Fibroblast of villous mesenchyme (primary cell): ENCODE results near the gene STON2. TPM values are rescaled to one million over a fixed set of nuclear protein-coding genes. Genes with fewer than 3 reads are reported as not detected.

ENCODE experiments used
- DNase-seq: peaks from one replicate; pipeline ENCODE4 v3.0.0-alpha.2; 2010; ENCODE audit warnings: low read depth
- H3K4me3 ChIP-seq: 2 replicates; pipeline ENCODE4 v1.5.1; 2011; ENCODE audit warnings: low read depth, mild to moderate bottlenecking, low read length
- total RNA-seq: library from RNA; depleted of rRNA; stranded (reverse); fragments of >200 nt; gene quantifications from 2 replicates; pipeline ENCODE4 v1.2.3, GENCODE V29; 2012
- TF ChIP-seq, protein P1 (sequence below): IDR thresholded peaks from 2 replicates; pipeline ENCODE4 v1.5.1; 2012; ENCODE audit warnings: low read depth, mild to moderate bottlenecking, low read length; ENCODE audit not compliant: insufficient read depth

Gene STON2
- total RNA-seq, 1 donor = not detected

DNA sequence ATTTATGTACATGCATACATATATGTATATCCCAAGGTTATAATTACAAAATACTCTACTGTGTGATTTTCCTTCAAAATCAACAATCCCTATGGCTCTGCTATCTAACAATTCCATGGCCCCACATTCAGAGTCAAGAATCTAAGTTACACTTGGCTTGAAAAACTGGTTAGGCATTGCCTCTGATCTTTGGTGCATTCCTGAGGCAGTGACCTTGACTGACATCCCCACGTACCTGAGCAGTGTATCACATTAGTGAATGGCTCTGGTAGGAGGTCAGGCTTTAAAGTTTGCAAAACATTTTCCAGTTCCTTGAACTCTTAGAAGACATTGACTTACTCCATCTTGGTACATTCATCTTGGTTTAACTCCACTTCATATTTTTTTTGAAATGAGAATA lies 8.5 kb upstream of the STON2 start:
- no peak for DNase-seq
- TF ChIP-seq, protein P1, sequence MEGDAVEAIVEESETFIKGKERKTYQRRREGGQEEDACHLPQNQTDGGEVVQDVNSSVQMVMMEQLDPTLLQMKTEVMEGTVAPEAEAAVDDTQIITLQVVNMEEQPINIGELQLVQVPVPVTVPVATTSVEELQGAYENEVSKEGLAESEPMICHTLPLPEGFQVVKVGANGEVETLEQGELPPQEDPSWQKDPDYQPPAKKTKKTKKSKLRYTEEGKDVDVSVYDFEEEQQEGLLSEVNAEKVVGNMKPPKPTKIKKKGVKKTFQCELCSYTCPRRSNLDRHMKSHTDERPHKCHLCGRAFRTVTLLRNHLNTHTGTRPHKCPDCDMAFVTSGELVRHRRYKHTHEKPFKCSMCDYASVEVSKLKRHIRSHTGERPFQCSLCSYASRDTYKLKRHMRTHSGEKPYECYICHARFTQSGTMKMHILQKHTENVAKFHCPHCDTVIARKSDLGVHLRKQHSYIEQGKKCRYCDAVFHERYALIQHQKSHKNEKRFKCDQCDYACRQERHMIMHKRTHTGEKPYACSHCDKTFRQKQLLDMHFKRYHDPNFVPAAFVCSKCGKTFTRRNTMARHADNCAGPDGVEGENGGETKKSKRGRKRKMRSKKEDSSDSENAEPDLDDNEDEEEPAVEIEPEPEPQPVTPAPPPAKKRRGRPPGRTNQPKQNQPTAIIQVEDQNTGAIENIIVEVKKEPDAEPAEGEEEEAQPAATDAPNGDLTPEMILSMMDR = no peak
- no peak overlapping the region for H3K4me3 ChIP-seq

- H3K4me3 ChIP-seq = no peak overlapping the region
- TF ChIP-seq, protein P1 = no peak
- peak; percentile 47 for DNase-seq
Observed at GRCh38 chr14:81406863-81407262, 6.7 kb upstream of the STON2 start.

DNA sequence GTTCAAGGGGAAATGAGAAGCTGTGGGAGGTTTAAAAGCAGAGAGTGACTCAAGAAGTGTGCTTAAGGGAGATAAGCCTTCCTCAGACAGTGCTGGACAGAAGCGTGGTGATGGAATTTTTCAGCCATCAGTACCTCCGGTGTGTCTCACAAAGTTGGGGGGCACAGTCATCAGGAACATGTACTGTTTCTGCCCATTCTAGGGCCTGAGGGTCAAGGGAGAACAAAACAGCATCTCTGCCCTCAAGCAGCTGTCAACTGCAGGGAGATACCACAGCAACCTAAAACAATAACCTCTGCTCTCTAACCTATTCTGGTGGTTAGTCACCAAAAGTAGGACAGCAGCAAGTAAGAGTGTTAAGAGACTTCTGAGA lies 2.0 kb upstream of the STON2 start:
- TF ChIP-seq, protein P1 = no peak
- peak; percentile 15 for DNase-seq
- no peak overlapping the region for H3K4me3 ChIP-seq

- DNase-seq = peak; percentile 80
- no peak overlapping the region for H3K4me3 ChIP-seq
- TF ChIP-seq, protein P1 = no peak
Observed at GRCh38 chr14:81401420-81402122, 1.4 kb upstream of the STON2 start.

DNA sequence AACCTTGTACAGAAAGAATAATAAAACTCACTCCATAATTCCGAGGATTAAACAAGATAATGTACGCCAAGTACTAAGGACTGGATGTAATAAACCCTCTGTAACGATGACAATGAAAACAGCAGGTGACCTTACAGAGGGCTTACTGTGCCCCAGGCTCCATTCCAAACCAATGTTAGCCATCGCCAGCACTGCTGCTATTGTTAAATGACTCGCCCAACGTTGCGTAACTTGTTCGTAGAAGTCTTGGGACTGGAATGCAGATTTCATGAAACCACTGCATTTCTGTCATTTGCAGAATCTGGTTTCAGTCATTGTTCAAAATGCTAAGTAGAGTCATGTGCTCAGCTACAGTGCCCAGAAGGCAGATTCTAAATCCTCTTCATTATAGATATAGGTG lies 728 bp upstream of the STON2 start:
- no peak overlapping the region for H3K4me3 ChIP-seq
- peak; percentile 89 for DNase-seq
- TF ChIP-seq, protein P1 = no peak

DNA sequence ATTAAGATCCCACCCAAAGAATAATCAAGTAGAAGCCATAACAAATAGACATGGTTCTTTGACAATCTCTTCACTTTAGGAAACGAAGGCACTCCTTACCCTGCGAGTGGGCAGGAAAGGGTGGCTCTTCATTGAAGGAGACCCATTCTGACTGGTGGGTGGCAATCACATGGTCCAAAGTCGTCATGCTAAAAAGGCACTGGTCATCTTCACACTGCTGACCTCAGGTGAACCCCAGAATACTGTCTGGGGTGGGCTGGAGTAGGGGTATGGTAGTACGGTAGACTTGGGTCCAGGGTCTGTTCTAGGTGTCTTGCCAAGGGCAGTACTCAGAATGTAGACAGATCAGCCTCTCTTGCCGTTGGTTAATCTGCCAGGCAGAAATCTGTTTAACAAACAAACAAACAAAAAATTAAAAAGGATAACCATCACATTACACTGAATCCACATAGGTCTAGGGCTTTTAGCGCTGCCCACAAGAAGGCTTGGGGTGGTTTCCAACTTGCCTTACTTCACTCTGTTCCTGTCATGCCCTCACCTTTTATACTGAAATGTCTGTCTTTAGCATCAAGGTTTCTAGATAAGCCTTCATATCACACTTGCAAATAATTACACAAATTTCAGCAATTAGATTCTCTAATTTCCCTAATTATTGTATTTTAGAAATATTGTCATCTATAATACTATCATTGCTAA lies 1.8 kb downstream of the STON2 start:
- H3K4me3 ChIP-seq = no peak overlapping the region
- DNase-seq = no peak
- TF ChIP-seq, protein P1 = no peak

DNA sequence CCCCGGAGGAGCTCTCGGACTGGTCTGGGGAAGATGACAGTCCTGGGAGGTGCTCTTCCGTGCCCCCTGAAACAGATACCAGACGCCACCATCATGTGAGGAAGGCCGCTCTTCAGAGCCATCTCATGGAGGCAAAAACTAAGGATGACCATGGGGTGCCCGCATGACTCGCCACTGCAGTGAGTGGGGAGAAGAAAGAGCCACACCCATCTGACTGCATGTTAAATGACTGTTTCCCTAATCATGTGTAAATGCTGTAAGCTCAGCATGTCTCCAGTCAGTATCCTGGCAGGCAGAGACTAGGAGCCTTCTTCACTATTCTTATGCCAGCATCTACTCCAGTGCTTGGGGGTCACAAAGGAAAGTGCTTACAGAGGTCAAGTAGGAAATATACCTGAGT lies 4.0 kb downstream of the STON2 start:
- H3K4me3 ChIP-seq = no peak overlapping the region
- no peak for DNase-seq
- TF ChIP-seq, protein P1 = no peak
